Cardiac septum (tissue), 1 donor: ENCODE results near the gene VIPR1. TPM values are rescaled to one million over a fixed set of nuclear protein-coding genes. Genes with fewer than 3 reads are reported as not detected.

Source experiments
- DNase-seq: peaks from one replicate; pipeline ENCODE4 v3.0.0-alpha.2; 2020; ENCODE audit warnings: low spot score
- intact Hi-C: fragments of 100-400 bp; cut with DNase I; formaldehyde crosslinking; loops from one replicate; pipeline ENCODE4 v1.14.0; 2022
- long read RNA-seq: library from polyadenylated mRNA; unstranded; transcript quantifications from one replicate; pipeline ENCODE4 v2.0.0, GENCODE V29; 2021
- total RNA-seq: library from RNA; stranded (reverse); fragmentation: NEBNext Ultra II Directional; extraction: Animal tissue kit (Norgen Biotek cat#: 25700); gene quantifications from one replicate; pipeline ENCODE4 v1.2.1, GENCODE V29; 2021
- donor health status: DM: no; HTN: no; CAD: no.

The VIPR1 gene, protein sequence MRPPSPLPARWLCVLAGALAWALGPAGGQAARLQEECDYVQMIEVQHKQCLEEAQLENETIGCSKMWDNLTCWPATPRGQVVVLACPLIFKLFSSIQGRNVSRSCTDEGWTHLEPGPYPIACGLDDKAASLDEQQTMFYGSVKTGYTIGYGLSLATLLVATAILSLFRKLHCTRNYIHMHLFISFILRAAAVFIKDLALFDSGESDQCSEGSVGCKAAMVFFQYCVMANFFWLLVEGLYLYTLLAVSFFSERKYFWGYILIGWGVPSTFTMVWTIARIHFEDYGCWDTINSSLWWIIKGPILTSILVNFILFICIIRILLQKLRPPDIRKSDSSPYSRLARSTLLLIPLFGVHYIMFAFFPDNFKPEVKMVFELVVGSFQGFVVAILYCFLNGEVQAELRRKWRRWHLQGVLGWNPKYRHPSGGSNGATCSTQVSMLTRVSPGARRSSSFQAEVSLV
- 0.89 TPM for total RNA-seq
- long read RNA-seq, partial matches to known transcripts: 0 of 2 reads
- long read RNA-seq, other reads (novel, unspliced or antisense): 2 of 2 reads

DNA sequence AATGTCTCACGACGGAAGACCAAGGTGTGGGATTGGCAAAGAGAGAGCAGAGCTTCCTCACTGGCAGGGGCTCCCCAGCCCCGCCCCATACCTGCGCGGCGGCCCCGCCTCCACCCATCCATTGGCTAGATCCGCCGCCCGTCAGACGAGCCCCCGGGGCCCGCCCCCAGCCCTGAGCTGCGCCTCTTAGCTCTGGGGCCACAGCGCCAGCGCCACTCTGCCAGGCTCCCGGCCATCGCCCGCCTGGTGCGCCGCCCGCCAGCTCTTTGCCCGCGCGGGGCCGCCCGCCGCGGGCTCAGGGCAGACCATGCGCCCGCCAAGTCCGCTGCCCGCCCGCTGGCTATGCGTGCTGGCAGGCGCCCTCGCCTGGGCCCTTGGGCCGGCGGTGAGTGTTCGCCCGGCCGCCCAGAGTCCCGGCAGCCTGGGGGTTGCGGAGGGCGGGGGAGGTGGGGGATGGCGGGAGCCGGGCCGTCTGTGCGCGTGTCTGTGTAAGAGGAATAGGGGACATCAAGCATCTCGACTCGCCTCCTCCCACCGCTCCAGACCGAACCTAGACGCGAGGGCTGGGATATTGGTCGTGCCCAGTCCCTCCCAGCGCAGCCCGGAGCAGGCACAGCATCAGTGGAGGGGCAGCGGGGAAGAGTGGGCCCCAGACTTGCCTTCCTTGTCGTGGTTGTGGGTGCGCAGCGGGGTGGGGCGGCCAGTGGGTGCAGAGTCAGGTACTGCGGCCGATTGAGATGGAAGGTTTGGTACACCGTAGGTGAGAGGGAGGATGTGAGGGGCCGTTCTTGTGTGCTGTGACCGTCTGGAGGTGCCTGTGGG is at the start of gene VIPR1:
TSS of gene VIPR1 (plus strand) at position 215 of the 822 bp plus-strand sequence. CDS start at position 308, 93 bp downstream.
- intact Hi-C loops: no loop called here
- DNase-seq: peak; percentile 89

GRCh38 chr3:42456211-42456610 is 46.2 kb upstream of the VIPR1 start:
- intact Hi-C loops: no loop called here
- no peak for DNase-seq

DNA sequence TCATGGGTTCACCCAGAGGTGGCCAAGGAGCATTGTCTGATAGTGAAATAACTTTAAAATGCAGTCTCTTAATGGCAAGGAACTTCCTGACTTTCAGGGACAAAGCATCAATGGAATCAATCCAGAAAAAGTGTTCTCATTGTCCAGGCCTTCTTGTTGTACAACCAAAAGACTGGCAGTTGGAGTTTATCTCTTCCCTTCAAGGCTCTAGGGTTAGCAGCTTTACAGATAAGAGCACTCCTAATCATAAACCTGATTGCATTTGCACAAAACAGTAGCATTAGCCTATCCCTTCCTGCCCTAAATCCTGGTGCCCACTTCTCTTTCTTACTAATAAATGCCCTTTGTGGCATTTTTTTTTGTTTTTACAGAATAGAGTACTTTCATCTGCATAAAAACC is 43.3 kb upstream of the VIPR1 start:
- no peak for DNase-seq
- intact Hi-C loops: no loop called here

- intact Hi-C loops: no loop called here
- no peak for DNase-seq
Observed at GRCh38 chr3:42461762-42462161, 40.7 kb upstream of the VIPR1 start.

DNA sequence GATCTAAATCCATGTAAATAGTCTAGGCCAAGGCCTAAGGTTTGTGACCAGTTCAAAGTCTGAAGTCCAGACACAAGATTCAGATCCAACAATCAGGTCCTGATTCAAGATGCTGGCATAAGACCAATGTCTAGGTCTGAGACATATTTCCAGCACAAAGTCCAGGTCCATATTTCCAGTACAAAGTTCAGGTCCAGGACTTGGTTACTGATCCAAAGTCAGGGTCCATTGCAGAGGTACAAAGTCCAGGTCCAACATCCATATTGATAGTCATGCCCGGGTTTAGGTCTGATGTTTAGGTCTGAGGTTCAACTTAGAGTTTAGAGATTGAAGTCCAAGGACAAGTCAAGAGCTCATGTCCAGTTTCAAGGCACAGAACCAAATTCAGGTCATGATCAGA is 39.4 kb upstream of the VIPR1 start:
- intact Hi-C loops: no loop called here
- DNase-seq: no peak

DNA sequence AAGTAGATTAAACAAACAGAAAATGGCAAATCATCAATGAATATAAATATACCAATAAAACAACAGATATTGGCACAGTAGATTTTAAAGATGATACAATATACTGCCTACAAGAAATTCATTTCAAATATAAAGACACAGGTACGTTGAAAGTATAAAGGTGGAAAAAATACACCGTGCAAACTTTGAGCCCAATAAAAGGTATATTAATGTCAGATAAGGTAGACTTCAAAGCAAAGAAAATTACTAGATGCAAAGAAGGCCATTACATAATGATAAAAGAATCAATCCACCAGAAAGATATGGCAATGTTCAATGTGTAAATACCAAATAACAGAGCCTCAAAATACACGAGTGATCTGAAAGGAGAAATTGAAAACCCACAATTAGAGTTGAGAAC is 34.3 kb upstream of the VIPR1 start:
- DNase-seq: no peak
- intact Hi-C loops: no loop called here

DNA sequence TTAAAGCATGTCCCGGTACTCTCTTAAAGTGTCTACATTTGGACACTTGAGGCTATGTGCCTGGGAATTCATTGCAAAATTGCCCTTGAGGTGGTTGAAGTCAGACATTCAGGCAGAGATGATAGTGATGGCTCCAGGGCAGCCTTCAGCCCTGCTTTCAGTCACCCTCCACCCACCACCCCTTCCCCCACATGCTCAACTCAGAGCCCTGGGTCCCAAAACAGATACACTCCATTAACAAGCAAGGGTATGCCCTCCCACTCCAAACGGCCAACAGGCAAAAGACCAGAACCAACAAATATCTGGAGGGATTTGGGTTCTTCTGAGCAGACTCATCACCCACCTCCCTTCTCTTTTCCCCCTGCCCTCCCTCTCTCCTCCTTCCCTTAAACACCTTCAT is 29.9 kb upstream of the VIPR1 start:
- DNase-seq: no peak
- intact Hi-C loops: no loop called here

- intact Hi-C loops: no loop called here
- DNase-seq: no peak
Observed at GRCh38 chr3:42473083-42473932, 29.1 kb upstream of the VIPR1 start.

DNA sequence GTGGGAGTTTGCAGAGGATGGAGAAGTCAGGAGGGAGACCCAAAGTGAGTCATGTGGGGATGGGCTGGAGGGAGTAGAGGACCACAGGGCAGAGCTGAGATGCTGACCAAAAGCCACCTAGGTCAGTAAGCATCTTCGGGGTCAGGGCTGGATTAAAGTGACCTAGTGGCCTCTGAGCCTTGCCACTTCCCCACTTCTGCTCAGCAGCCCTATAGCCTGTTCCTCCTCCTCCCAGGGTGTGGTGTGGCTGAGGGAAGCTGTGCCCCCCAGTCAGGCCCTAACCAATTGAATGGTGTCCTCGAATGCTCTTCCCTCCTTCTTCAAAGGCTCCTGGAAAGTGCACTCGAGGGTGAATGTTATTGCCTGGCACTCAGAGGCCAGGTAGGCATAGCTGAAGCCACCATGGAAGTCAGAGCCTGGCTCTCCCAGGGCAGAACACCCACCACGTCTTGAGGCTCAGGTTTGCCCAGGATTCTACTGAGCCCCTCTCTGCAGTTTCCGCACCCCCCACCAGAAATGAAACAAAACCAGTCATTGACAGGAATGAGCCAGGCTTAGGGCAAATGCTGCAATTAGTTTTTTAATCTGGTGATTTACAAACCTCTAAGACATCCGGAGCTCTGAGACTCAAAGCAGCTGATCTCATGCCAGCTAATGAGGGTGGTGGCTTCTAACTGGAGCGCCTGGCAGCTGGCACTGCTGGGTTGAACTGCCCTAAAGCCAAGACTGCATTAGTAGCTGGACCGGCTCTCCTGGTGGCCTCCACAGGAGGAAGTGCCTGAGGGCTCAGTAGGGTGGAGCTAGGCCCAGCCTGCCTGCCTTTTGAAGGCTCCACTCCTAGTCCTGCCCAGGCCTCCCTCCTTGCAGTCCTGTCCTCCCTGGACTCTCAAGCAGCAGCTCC is 26.0 kb upstream of the VIPR1 start:
- DNase-seq: no peak
- intact Hi-C loops: no loop called here

GRCh38 chr3:42477696-42478095 is 24.7 kb upstream of the VIPR1 start:
- intact Hi-C loops: no loop called here
- DNase-seq: no peak

- no peak for DNase-seq
Observed at GRCh38 chr3:42478830-42479229, 23.6 kb upstream of the VIPR1 start.

GRCh38 chr3:42486814-42487565 is 15.5 kb upstream of the VIPR1 start:
- intact Hi-C loops: no loop called here
- DNase-seq: peak; percentile 58

More at GRCh38 chr3:42478830-42479229, 23.6 kb upstream of the VIPR1 start:
- intact Hi-C loops: no loop called here

GRCh38 chr3:42488687-42489086 is 13.8 kb upstream of the VIPR1 start:
- DNase-seq: no peak
- intact Hi-C loops: no loop called here

- intact Hi-C loops: no loop called here
- DNase-seq: peak; percentile 46
Observed at GRCh38 chr3:42489116-42489936, 13.1 kb upstream of the VIPR1 start.

DNA sequence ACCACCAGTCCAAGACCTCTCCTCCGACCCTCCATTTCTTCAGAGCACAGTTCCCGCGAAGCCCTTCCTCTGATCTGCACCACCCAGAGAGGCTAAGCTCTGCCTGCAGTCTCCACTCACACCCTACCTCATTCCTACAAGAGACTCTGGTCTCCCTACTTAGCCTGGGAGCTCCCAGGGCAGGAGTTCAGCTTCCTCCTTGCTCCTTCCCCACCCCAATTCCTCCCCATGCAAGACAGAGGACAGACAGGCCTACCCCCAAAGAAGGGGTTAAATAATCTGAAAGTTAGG is 12.6 kb upstream of the VIPR1 start:
- intact Hi-C loops: loop anchor here (5.0 kb wide), 1 partner anchor 38 kb away; no protein-coding TSS in a partner anchor
- no peak for DNase-seq

- intact Hi-C loops: loop anchor here (5.0 kb wide), 1 partner anchor 38 kb away; no protein-coding TSS in a partner anchor
- DNase-seq: peak; percentile 81
Observed at GRCh38 chr3:42490243-42490642, 12.2 kb upstream of the VIPR1 start.

GRCh38 chr3:42491881-42492507 is 10.4 kb upstream of the VIPR1 start:
- intact Hi-C loops: loop anchor here (5.0 kb wide), 1 partner anchor 40 kb away; no protein-coding TSS in a partner anchor
- peak; percentile 70 for DNase-seq
